DOHH2 (cell line): ENCODE measurements around the gene ZNF532.

Source experiments
- H3F3A ChIP-seq: fragments of 200-600 bp; sonication (generic), shearing (Covaris generic); 2 replicates; pipeline ENCODE4 v1.6.0; 2016; ENCODE audit warnings: antibody characterized with exemption, mild to moderate bottlenecking; ENCODE audit not compliant: control insufficient read depth, insufficient read depth
- H3K27ac ChIP-seq: fragments of 200-600 bp; sonication (generic); 2 replicates; pipeline ENCODE4 v1.5.1; 2014; ENCODE audit warnings: low read depth, mild to moderate bottlenecking, low read length, moderate library complexity
- H3K27me3 ChIP-seq: fragments of 200-600 bp; sonication (generic); 2 replicates; pipeline ENCODE4 v1.6.1; 2014; ENCODE audit warnings: mild to moderate bottlenecking, low read length, mixed read lengths; ENCODE audit not compliant: control insufficient read depth
- H3K36me3 ChIP-seq: fragments of 200-600 bp; sonication (generic); 2 replicates; pipeline ENCODE4 v1.6.1; 2014; ENCODE audit warnings: mild to moderate bottlenecking, low read length, moderate library complexity, mixed read lengths; ENCODE audit not compliant: control insufficient read depth
- H3K4me1 ChIP-seq: fragments of 200-600 bp; sonication (generic); 2 replicates; pipeline ENCODE4 v1.6.1; 2014; ENCODE audit warnings: mild to moderate bottlenecking, low read length, mixed read lengths; ENCODE audit not compliant: control insufficient read depth
- H3K4me2 ChIP-seq: fragments of 200-600 bp; sonication (generic); 2 replicates; pipeline ENCODE4 v1.6.0; 2014; ENCODE audit warnings: mild to moderate bottlenecking, low read length, moderate library complexity
- H3K4me3 ChIP-seq: fragments of 200-600 bp; sonication (generic); 2 replicates; pipeline ENCODE4 v1.5.1; 2014; ENCODE audit warnings: mild to moderate bottlenecking, low read length, mixed read lengths
- H3K79me2 ChIP-seq: fragments of 200-600 bp; sonication (generic); 2 replicates; pipeline ENCODE4 v1.6.1; 2014; ENCODE audit warnings: mild to moderate bottlenecking, low read length, mixed read lengths; ENCODE audit not compliant: control insufficient read depth
- H3K9me2 ChIP-seq: fragments of 200-600 bp; sonication (generic); replicated peaks from 2 replicates; pipeline ENCODE4 v1.6.1; 2014; ENCODE audit warnings: mild to moderate bottlenecking, low read length, mixed read lengths; ENCODE audit not compliant: control insufficient read depth
- H3K9me3 ChIP-seq: fragments of 200-600 bp; sonication (generic); 2 replicates; pipeline ENCODE4 v1.6.1; 2014; ENCODE audit warnings: antibody characterized with exemption, low read length, mixed read lengths; ENCODE audit not compliant: control insufficient read depth, insufficient read depth
- H4K20me1 ChIP-seq: fragments of 200-600 bp; sonication (generic); 2 replicates; pipeline ENCODE4 v1.6.0; 2014; ENCODE audit warnings: low read depth, mild to moderate bottlenecking, antibody characterized with exemption, low read length, moderate library complexity; ENCODE audit not compliant: control insufficient read depth, insufficient read depth
- CTCF ChIP-seq: fragments of 200-600 bp; sonication (generic); IDR thresholded peaks from one replicate; pipeline ENCODE4 v1.5.1; 2014; ENCODE audit warnings: antibody characterized with exemption, mild to moderate bottlenecking, low read depth, low read length; ENCODE audit not compliant: poor library complexity, severe bottlenecking
- EZH2phosphoT487 ChIP-seq: fragments of 200-600 bp; sonication (generic); IDR thresholded peaks from 2 replicates; pipeline ENCODE4 v1.6.1; 2017; ENCODE audit warnings: borderline replicate concordance, mild to moderate bottlenecking, antibody characterized with exemption, low read length, moderate library complexity, mixed read lengths

Gene ZNF532

DNA sequence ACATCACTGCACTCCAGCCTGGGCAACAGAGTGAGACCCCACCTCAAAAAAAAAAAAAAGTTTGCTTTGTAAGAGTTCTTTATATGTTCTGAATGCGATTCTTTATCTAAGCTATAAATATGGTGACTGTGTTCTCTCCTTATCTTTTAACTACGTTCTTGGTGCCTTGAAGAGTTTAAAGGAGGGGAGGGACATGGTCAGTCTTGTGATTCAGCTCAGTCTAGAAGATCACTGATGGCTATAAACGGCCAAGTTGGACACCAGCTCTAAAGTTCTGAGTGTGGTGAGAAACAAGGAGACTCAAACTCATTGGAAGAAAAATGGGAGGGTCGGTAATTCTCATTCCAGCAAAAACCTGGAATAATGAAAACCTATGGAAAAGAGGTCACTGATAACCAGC is 146.6 kb downstream of the ZNF532 start:
- no peak for TF ChIP-seq EZH2phosphoT487
- TF ChIP-seq CTCF = no peak
- no peaks in the 10 kb centered on the region for H3K9me2 ChIP-seq
- H3K4me1 ChIP-seq = peaks cover 29% of the 10 kb centered on the region
- peaks cover 3% of the 10 kb centered on the region for H3F3A ChIP-seq
- H3K9me3 ChIP-seq = no peaks in the 10 kb centered on the region
- no peaks in the 10 kb centered on the region for H3K36me3 ChIP-seq
- H3K4me3 ChIP-seq = no peak overlapping the region
- H3K4me2 ChIP-seq = no peak overlapping the region; the same call in 1 of the 2 replicates
- no peak overlapping the region for H3K27ac ChIP-seq
- H3K27me3 ChIP-seq = no peaks in the 10 kb centered on the region
- H3K79me2 ChIP-seq = no peaks in the 10 kb centered on the region
- no peaks in the 10 kb centered on the region for H4K20me1 ChIP-seq

DNA sequence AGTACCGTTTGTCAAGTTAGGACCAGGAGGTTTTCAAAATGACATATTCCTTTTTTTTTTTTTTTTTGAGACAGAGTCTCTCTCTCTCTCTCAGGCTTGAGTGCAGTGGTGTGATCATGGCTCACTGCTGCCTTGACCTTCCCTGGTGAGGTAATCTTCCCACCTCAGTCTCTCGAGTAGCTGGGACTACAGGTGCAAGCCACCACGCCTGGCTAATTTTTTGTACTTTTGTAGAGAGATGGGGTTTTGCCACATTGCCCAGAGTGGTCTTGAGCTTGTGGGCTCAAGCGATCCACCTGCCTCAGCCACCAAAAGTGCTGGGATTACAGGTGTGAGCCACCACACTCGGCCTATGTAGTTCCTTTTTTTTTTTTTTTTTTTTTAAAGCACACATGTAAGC is 147.1 kb downstream of the ZNF532 start:
- Histone ChIP-seq H3K9me3 (no peaks in the 10 kb centered on the region), H3K9me2 (no peaks in the 10 kb centered on the region)
- no peak for TF ChIP-seq EZH2phosphoT487
- no peak for TF ChIP-seq CTCF

DNA sequence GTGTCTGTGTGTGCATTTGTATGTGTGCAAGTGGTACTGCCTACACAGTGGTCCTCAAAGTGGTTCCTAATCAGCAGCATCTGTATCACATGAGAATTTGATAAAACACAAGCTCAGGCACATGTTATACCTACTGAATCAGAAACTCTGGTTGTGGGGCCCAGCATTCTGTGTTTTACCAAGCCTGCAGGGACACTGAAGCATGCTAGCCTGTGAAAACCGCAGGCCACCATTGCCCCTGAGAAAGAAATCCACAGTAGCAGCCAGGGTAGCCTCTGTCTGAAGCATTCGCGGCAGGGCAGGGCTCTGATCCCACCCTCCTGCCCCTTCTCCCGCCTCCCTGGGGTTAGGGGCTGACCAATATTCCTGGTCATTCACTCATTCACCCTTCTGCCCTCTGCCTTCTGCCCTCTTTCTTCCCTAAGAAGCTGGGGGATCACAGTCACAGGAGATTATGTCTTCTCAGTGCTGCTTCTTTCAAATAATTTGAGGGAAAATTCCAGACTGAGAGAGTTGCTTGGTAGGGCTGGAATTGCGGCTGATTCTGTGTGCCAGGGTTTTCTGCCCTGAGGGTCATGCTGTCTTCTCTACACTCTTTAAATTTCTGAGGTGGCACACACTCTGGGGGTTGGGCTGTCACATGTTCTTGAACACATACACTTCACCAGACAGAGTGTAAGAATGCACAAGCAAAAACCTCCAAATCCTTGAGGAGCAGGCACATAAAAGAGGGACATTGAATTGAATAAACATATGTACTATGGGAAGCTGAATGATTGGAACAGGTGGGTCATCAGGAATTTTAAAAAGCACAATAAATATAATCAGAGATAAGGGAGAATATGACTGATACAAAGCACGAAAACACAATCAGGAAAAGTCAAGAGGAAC is 148.4 kb downstream of the ZNF532 start:
- H3K4me2 ChIP-seq = no peak overlapping the region
- H3K79me2 ChIP-seq = no peaks in the 10 kb centered on the region
- H4K20me1 ChIP-seq = no peaks in the 10 kb centered on the region
- H3K9me3 ChIP-seq = no peaks in the 10 kb centered on the region
- H3K9me2 ChIP-seq = no peaks in the 10 kb centered on the region
- TF ChIP-seq CTCF = no peak
- no peak for TF ChIP-seq EZH2phosphoT487
- H3K4me3 ChIP-seq = no peak overlapping the region
- H3K36me3 ChIP-seq = no peaks in the 10 kb centered on the region
- no peak overlapping the region for H3K27ac ChIP-seq
- peaks cover 3% of the 10 kb centered on the region for H3F3A ChIP-seq
- peaks cover 23% of the 10 kb centered on the region for H3K4me1 ChIP-seq
- no peaks in the 10 kb centered on the region for H3K27me3 ChIP-seq

More for the DNA sequence above, 147.1 kb downstream of the ZNF532 start:
- H3F3A ChIP-seq = peaks cover 3% of the 10 kb centered on the region
- peak overlapping the region; percentile 35 for H3K4me2 ChIP-seq
- H4K20me1 ChIP-seq = no peaks in the 10 kb centered on the region
- no peaks in the 10 kb centered on the region for H3K27me3 ChIP-seq
- H3K27ac ChIP-seq = no peak overlapping the region
- H3K4me1 ChIP-seq = peaks cover 29% of the 10 kb centered on the region
- no peaks in the 10 kb centered on the region for H3K36me3 ChIP-seq
- no peaks in the 10 kb centered on the region for H3K79me2 ChIP-seq
- no peak overlapping the region for H3K4me3 ChIP-seq
